ENCODE results near the gene RAPGEF4.

DNA sequence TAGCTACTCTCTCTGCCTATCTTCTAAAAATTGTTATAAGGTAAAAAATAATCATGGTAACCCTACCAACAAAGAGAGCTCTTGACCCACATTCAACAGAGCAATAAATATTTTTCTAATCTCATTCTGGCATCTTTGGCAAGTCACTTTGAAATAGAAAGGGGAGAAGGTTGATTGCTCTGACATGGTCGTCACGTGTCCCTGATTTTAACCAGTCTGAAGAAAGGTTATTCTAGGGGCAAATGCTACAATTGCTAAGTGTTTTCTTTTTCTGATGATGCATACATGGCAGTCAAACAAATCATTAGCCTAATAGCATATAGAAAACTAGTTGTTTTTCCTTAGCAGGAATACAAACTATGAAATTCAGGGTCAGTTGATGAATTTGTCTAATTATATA, 186.7 kb downstream of the RAPGEF4 start:
- TF ChIP-seq TAF1 (IDR thresholded peaks at IDR 0.05; ENCODE audit: borderline replicate concordance, low read depth, low read length) (no peak), POLR2A (IDR thresholded peaks at IDR 0.05; ENCODE audit: low read depth, low read length) (no peak)
